ENCODE data around the gene NRXN3. TPM values are rescaled to one million over a fixed set of nuclear protein-coding genes. Genes with fewer than 3 reads are reported as not detected.
A peak's percentile ranks its signal among the peaks of the same experiment; 100 is the strongest.

NRXN3 gene
- polyA plus RNA-seq, 1 experiment = 1.1 TPM

DNA sequence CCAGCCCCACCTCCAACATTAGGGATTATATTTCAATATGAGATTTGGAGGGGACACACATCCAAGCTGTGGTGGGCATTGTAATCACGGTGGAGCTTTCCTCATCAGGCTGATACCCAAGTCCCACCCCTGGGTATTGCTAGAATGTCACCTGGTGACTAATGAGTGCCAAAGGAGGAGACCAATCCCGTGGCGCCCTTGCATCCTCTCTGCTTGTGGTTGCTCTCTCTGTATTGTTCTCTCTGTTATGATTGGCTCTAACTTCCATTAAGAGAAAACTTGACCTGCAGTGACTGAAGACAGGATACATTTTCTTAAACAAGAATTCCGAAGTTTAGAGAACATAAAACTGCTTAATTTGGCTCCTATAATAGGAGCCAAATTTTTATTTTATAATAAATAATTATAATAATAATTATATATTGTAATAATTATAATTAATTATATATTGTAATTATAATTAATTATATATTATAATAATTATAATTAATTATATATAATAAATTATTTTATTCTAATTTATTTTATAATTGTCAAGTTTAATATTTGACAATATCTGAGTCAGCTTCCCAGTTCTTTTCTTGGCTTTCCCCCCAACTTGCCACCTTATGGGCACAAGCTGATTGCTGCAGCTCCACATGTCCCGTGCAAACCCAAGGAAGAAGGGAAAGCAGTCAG, 1621.0 kb downstream of the NRXN3 start:
- TF ChIP-seq, protein P1, sequence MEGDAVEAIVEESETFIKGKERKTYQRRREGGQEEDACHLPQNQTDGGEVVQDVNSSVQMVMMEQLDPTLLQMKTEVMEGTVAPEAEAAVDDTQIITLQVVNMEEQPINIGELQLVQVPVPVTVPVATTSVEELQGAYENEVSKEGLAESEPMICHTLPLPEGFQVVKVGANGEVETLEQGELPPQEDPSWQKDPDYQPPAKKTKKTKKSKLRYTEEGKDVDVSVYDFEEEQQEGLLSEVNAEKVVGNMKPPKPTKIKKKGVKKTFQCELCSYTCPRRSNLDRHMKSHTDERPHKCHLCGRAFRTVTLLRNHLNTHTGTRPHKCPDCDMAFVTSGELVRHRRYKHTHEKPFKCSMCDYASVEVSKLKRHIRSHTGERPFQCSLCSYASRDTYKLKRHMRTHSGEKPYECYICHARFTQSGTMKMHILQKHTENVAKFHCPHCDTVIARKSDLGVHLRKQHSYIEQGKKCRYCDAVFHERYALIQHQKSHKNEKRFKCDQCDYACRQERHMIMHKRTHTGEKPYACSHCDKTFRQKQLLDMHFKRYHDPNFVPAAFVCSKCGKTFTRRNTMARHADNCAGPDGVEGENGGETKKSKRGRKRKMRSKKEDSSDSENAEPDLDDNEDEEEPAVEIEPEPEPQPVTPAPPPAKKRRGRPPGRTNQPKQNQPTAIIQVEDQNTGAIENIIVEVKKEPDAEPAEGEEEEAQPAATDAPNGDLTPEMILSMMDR (IDR thresholded peaks at IDR 0.05; ENCODE audit: low read depth, low read length) = no peak
- no peak overlapping the region for H3K27ac ChIP-seq (ENCODE audit: low read depth, low read length)
- no peak overlapping the region for H3K4me3 ChIP-seq (ENCODE audit: low read depth, low read length)
- CTCF ChIA-PET = interaction anchor here (0.8 kb wide), 1 partner anchor 832 kb away, joined by 3 read pairs; no protein-coding TSS in a partner anchor
- POLR2A ChIA-PET = no interaction called here
- no peak for DNase-seq (ENCODE audit: low read depth, low spot score)
- H3K9me3 ChIP-seq (ENCODE audit: control insufficient read depth, insufficient read depth, low read length) = no peaks in the 10 kb centered on the region; the same call in 1 of the 2 replicates
- H3K27me3 ChIP-seq (ENCODE audit: control insufficient read depth, insufficient read depth, low read length) = no peaks in the 10 kb centered on the region

DNA sequence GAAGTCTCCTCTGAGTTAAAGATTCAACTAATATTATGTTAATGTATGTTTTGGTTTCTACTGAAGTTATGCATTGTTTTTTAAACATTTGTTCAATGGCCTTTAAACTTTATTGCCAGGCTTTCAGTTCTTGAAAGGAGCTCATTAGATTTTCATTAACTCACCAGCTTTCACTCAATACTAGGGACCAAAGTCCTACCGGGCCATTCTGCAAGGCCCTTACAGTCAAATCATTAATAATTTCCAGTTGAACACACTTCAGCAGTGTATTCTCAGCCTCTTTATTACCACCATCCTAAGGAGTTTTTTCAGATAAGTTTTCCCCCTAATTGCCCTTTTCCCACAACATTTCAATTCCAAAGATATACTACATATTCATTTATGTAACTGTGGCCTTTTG, 1631.9 kb downstream of the NRXN3 start:
- DNase-seq (ENCODE audit: low read depth, low spot score) = no peak
- Histone ChIP-seq H3K4me3 (ENCODE audit: low read depth, low read length) (no peak overlapping the region), H3K27ac (ENCODE audit: low read depth, low read length) (no peak overlapping the region), H3K27me3 (ENCODE audit: control insufficient read depth, insufficient read depth, low read length) (no peaks in the 10 kb centered on the region), H3K9me3 (ENCODE audit: control insufficient read depth, insufficient read depth, low read length) (no peaks in the 10 kb centered on the region)
- ChIA-PET CTCF (no interaction called here), POLR2A (no interaction called here)
- TF ChIP-seq, protein P1 (IDR thresholded peaks at IDR 0.05; ENCODE audit: low read depth, low read length) = no peak

DNA sequence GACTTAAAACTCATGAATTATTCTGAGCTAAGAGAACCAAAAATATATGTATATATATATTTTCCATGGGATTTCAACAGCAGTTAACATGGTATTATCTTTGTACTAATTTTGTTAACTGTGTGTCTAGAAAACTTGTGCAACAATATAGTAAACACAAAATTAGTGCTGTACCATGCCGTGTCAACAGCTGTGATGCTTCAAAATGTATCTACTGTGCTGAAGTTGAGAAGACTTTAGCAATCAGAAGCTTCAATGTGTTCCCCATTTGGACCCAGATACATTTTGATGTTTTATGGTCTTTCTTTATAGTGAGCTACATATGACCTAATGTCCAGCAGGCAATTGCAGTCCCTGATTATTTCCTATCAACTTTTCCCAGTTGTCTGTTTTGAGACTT, 1635.5 kb downstream of the NRXN3 start:
- Histone ChIP-seq H3K27ac (ENCODE audit: low read depth, low read length) (no peak overlapping the region), H3K4me3 (ENCODE audit: low read depth, low read length) (no peak overlapping the region), H3K27me3 (ENCODE audit: control insufficient read depth, insufficient read depth, low read length) (no peaks in the 10 kb centered on the region), H3K9me3 (ENCODE audit: control insufficient read depth, insufficient read depth, low read length) (no peaks in the 10 kb centered on the region)
- TF ChIP-seq, protein P1 (IDR thresholded peaks at IDR 0.05; ENCODE audit: low read depth, low read length) = no peak
- no peak for DNase-seq (ENCODE audit: low read depth, low spot score)
- CTCF ChIA-PET = interaction anchor here (0.8 kb wide), 1 partner anchor 872 kb away, joined by 4 read pairs; no protein-coding TSS in a partner anchor
- POLR2A ChIA-PET = interaction anchor here (0.6 kb wide), 1 partner anchor 406 kb away, joined by 7 read pairs; no protein-coding TSS in a partner anchor

DNA sequence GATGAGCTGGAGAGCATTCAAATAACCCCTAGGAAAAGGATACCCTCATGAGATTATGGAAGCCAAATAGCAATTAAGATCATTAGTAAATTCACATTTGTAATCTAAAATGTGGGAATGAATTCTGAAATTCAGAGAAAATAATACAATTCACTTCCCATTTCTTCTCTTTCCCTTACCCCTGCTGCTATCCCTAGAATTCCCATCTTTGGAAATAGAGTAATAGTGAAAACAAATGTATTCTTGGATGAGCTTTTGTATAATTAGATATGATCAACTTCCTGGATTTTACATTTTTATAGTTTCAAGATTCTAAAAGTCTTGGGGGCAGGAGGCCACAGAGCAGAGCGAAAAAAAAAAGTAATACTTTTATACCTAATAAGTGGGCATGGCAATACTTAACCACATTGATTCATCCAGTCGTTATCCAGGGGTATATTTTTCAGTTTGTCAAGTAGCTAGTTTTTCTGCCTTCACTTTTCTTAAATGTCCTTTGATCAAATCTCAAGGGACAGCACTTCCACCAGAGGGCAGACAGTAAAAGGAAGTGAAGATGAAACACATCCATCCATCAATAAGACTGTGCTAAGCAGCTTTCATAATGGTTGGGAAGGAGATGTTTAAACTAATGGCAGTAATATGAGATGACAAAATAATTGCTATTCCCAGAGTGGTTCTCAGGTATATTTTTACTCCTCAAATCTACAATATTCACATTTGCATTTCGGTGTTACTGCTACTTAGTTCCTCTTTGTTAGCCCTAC, 1639.9 kb downstream of the NRXN3 start:
- TF ChIP-seq, protein P1 (IDR thresholded peaks at IDR 0.05; ENCODE audit: low read depth, low read length) = peak; percentile 28; the same call in 1 of the 2 replicates
- ChIA-PET POLR2A (no interaction called here), CTCF (interaction anchor here (0.5 to 2.9 kb wide), 9 partner anchors 26 to 1054 kb away, joined by 3 to 9 read pairs (median 3); no protein-coding TSS in a partner anchor)
- no peak for DNase-seq (ENCODE audit: low read depth, low spot score)
- Histone ChIP-seq H3K27ac (ENCODE audit: low read depth, low read length) (no peak overlapping the region), H3K27me3 (ENCODE audit: control insufficient read depth, insufficient read depth, low read length) (no peaks in the 10 kb centered on the region), H3K4me3 (ENCODE audit: low read depth, low read length) (no peak overlapping the region), H3K9me3 (ENCODE audit: control insufficient read depth, insufficient read depth, low read length) (no peaks in the 10 kb centered on the region)

All from AG04450 (cell line).